BJ (cell line): ENCODE data around the gene TAL1. TPM values are rescaled to one million over a fixed set of nuclear protein-coding genes. Genes with fewer than 3 reads are reported as not detected.

ENCODE experiments used
- CTCF ChIA-PET: fragments of 350-600 bp; formaldehyde crosslinking; extraction: SDS; loops from one replicate; lab custom pipeline; 2021; ENCODE audit warnings: antibody characterized with exemption, inconsistent platforms; lab: Yijun Ruan, JAX
- POLR2A ChIA-PET: fragments of 300-600 bp; sonication (Branson Sonifier 250); formaldehyde crosslinking; extraction: SDS; loops from one replicate; lab custom pipeline; 2021; ENCODE audit warnings: antibody characterized with exemption; lab: Charles Lee
- DNase-seq: peaks from one replicate; pipeline ENCODE4 v3.0.0-alpha.2; 2011; ENCODE audit warnings: low read depth
- H3K27me3 ChIP-seq: 2 replicates; pipeline ENCODE4 v1.6.0; 2011; ENCODE audit warnings: low read length; ENCODE audit not compliant: control insufficient read depth, insufficient read depth
- H3K36me3 ChIP-seq: 2 replicates; pipeline ENCODE4 v1.5.1; 2011; ENCODE audit warnings: low read length; ENCODE audit not compliant: control insufficient read depth, insufficient read depth
- H3K4me3 ChIP-seq: 2 replicates; pipeline ENCODE4 v1.5.1; 2011; ENCODE audit warnings: low read depth, mild to moderate bottlenecking, control low read depth, low read length
- CTCF ChIP-seq: IDR thresholded peaks from 2 replicates; pipeline ENCODE4 v1.5.1; 2011; ENCODE audit warnings: low read depth, mild to moderate bottlenecking, control low read depth, inconsistent platforms, low read length, moderate library complexity; ENCODE audit not compliant: insufficient read depth
- polyA plus RNA-seq: library from polyadenylated mRNA; depleted of rRNA; stranded (reverse); fragments of >200 nt; gene quantifications from 2 replicates; pipeline ENCODE4 v1.2.3, GENCODE V29; 2011

The TAL1 gene
- polyA plus RNA-seq, 1 experiment, result not detected

DNA sequence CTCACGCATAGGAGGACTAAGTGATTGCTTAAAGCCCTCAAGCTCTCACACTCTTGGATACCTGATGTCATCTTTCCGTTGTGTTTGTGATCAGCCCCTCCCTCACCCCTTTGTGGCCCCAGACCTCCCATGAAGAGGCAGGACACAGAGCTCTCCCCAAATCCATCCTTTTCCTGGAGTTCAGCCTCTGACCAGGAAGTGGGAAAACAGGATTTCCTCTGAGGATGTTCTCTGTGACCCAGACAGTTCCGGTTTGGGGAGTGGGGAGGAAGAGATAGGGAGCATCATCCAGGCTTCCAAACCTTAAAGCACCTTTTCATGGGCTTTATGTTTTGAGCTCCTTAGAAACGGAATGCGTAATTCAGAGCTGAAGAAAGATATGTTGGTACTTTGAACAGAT is 11.9 kb upstream of the TAL1 start:
- ChIA-PET POLR2A (no interaction called here), CTCF (no interaction called here)
- TF ChIP-seq CTCF, result no peak
- H3K27me3 ChIP-seq, result peaks cover 10% of the 10 kb centered on the region
- no peak overlapping the region for H3K4me3 ChIP-seq
- DNase-seq, result no peak
- H3K36me3 ChIP-seq, result no peaks in the 10 kb centered on the region

DNA sequence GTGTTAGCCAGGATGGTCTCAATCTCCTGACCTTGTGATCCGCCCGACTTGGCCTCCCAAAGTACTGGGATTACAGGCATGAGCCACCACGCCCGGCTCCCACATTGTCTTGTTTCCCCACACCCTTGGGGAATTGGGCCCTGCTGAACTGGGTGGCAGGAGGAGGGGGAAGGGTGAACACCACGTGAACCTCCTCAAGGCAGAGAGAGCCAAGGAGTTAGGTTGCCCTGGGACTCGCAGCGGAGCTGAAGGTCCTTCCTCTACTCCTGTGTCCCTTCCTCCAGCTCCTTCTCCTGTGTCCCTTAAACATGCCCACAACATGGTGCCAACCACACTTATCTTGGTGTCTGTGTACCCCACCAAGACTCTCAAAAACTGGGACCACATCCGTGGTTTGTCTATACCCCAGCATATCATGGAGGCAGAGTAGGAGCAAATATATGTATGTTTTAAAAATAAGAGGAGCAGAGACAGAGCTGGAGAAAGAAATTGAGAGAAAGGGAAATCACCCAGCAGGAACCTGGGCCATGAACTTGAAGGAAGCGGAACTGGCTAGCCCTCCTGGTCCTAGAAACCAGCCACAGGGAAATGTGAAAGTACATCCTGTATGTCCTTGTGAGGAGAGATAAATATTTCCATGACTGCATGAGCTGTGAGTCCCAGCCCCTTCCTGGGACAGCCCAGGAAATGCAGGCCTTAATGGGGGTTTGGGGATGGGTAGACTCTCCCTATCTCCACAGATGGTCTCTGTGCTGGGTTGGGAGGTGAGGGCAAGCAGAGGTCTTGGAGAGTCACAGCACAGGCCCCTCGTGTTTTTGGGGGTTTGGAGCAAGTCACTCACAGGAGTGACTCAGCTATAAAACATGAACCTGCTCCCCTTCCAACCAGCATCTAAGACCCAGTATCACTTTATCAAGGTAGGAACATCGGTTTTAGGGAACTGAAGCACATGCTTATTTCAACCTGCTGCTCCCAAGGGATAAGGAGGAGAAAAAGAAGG is 9.4 kb upstream of the TAL1 start:
- ChIA-PET POLR2A (no interaction called here), CTCF (interaction anchor here (0.8 to 1.0 kb wide), 2 partner anchors 14 to 49 kb away, joined by 3 read pairs; no protein-coding TSS in a partner anchor)
- no peak for TF ChIP-seq CTCF
- H3K36me3 ChIP-seq, result no peaks in the 10 kb centered on the region
- no peak for DNase-seq
- peaks cover 10% of the 10 kb centered on the region for H3K27me3 ChIP-seq
- H3K4me3 ChIP-seq, result no peak overlapping the region

DNA sequence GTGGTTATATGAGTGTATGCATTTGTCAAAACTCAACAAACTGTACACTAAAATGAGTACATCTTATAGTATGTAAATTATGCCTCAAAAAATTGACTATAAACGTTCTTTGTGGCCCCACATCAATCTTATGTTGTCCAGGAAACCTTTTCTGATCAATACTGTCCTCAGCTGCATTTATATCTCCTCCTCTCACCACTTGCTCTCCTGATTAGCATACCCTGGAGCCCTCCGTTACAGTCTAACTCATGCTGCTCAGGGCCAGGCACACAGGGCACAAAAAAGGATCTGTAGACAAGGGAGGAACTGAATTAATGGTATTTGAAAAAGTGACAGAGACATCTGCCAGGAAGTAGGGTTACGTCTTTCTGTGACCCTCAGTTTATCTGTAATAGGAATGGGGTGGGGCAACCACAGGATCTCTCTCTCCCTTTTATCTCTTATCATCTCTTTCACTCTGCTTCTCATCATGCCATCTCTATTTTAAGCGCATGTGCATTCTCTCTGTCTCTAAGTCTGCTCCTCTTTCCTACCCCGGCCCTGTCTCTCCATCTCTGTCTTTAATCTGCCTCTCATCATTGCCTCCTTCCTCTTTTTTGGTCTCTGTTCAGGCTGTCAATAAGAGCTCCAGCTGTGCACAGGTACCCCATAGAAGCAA is 7.0 kb upstream of the TAL1 start:
- no peak overlapping the region for H3K4me3 ChIP-seq
- ChIA-PET CTCF (interaction anchor here (3.4 kb wide), 1 partner anchor 23 kb away, joined by 13 read pairs; no protein-coding TSS in a partner anchor), POLR2A (interaction anchor here (0.6 kb wide), 1 partner anchor 42 kb away, joined by 4 read pairs; no protein-coding TSS in a partner anchor)
- DNase-seq, result no peak
- no peaks in the 10 kb centered on the region for H3K36me3 ChIP-seq
- peaks cover 20% of the 10 kb centered on the region for H3K27me3 ChIP-seq
- no peak for TF ChIP-seq CTCF

- POLR2A ChIA-PET, result no interaction called here
- H3K27me3 ChIP-seq, result peaks cover 39% of the 10 kb centered on the region
These were observed 3.8 kb upstream of the TAL1 start for GRCh38 chr1:47235806-47236205.

More at GRCh38 chr1:47235806-47236205, 3.8 kb upstream of the TAL1 start:
- H3K4me3 ChIP-seq, result no peak overlapping the region
- no peak for TF ChIP-seq CTCF
- H3K36me3 ChIP-seq, result no peaks in the 10 kb centered on the region
- CTCF ChIA-PET, result interaction anchor here (1.9 kb wide), 1 partner anchor 43 kb away, joined by 6 read pairs; no protein-coding TSS in a partner anchor
- no peak for DNase-seq
